ENCODE measurements around the gene OR1D2.
"Not testable (repeated sequence)": the region's sequence is repeated elsewhere in the genome, so short reads cannot be mapped to it uniquely, and the experiment has no call there.

OR1D2 gene, protein sequence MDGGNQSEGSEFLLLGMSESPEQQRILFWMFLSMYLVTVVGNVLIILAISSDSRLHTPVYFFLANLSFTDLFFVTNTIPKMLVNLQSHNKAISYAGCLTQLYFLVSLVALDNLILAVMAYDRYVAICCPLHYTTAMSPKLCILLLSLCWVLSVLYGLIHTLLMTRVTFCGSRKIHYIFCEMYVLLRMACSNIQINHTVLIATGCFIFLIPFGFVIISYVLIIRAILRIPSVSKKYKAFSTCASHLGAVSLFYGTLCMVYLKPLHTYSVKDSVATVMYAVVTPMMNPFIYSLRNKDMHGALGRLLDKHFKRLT

DNA sequence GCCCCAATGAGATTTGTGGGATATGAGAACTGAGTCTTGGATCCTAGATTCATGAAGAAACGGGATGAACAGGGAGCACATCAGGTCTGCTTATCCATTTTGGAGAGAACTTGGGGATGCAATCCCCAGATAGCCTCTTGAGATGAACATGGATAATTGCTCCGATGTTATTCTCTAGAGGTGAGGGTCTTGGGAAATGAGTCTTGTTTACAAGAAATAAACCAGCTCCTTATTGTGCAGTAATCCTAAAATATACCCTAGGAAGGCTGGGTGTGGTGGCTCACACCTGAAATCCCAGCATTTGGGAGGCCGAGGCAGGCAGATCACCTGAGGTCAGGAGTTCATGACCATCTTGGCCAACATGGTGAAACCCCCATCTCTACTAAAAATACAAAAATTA is at the start of gene OR1D2:
OR1D2 (minus strand) TSS at position 101 of the 400 bp plus-strand sequence. CDS start 11,426 bp downstream, outside the sequence.
- no peak for DNase-seq (ENCODE audit: low spot score)

DNA sequence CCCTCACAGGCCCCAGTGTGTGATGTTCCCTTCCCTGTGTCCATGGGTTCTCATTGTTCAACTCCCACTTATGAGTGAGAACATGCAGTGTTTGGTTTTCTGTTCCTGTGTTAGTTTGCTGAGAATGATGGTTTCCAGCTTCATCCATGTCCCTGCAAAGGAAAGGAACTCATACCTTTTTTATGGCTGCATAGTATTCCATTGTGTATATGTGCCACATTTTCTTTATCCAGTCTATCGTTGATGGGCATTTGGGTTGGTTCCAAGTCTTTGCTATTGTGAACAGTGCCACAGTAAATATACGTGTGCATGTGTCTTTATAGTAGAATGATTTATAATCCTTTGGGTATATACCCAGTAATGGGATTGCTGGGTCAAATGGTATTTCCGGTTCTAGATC is 33.3 kb upstream of the OR1D2 start:
- DNase-seq (ENCODE audit: low spot score): not testable (repeated sequence)

DNA sequence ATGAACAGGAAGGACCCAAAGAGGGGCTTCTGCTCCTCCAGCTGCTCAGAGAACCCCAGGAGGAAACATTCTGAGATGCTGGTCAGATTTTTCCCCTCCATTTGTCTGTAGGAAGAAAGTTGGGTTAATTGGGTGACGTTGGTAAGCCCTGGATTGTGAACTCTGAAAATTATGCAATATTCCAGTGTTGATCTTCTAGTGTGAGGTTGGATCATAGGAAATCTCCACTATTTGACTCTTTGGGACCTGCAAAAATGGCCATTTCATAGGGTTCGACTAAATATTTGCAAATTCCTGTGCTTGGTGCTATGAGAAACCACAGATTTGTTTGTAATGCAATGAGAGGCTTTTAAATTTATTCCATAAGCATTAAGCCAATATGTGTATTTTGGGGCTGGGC is 23.2 kb upstream of the OR1D2 start, which contains the start of gene OR1G1:
OR1G1 (minus strand) TSS at position 101 of the 400 bp plus-strand sequence; CDS start at position 101, 0 bp downstream.
- DNase-seq (ENCODE audit: low spot score): no peak

DNA sequence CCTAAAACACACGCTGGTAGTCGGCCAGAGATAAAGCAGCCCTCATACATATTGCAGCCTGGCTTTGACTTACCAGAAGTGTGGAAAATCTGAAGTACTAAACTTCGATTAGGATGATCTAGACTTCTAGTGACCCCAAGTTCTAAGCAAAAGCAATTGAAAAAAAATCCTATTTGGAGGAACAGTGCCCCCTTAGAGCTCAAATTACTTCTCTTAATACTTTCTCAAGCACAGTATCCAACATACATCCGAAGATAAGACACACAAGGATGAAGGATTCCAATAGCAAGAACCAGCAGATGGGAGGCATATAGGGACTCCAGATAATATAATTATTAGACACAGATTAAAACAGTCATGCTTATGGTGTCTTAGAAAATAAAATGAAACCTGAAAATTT is 30.4 kb downstream of the OR1D2 start:
- DNase-seq (ENCODE audit: low spot score): not testable (repeated sequence)

DNA sequence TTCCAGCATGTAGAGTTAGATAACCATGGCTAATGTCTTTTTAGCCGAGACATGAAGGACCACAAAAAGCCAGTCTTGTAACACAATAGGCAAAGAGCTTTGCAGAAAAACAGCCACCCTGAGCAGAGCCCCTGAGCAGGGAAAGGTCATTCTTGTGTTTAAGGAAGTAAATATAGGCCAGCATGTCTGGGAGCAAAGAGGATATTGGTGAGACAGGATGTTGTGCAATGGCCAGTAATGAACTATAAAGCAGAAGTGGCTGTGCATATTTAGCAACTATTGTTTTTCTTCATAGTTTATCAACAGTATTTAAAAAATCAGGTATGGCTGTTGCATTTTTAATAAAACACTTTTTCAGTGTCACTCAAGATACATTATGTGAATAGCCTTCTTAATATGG is 39.0 kb downstream of the OR1D2 start:
- not testable (repeated sequence) for DNase-seq (ENCODE audit: low spot score)

DNA sequence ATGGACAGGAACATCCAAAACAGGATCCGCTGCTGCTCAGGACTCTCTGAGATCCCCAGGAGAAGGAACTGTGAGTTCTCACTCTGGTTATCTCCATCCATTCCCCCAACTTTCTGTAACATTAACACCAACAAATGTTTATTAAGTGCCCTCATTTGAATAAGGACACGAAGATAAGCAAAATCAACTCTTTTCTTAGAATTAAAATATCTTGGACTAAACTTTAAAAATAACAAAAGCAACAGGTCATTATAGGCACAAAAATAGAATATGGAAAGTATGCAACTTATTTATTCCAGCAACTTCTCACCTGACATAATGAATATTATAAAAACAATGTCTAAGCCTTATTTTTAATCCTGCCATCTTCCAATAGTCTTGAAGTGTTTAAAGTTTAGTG is 40.7 kb downstream of the OR1D2 start, which contains the start of gene OR1D5:
OR1D5 (minus strand) TSS at position 101 of the 400 bp plus-strand sequence; CDS start at position 101, 0 bp downstream.
- not testable (repeated sequence) for DNase-seq (ENCODE audit: low spot score)

DNA sequence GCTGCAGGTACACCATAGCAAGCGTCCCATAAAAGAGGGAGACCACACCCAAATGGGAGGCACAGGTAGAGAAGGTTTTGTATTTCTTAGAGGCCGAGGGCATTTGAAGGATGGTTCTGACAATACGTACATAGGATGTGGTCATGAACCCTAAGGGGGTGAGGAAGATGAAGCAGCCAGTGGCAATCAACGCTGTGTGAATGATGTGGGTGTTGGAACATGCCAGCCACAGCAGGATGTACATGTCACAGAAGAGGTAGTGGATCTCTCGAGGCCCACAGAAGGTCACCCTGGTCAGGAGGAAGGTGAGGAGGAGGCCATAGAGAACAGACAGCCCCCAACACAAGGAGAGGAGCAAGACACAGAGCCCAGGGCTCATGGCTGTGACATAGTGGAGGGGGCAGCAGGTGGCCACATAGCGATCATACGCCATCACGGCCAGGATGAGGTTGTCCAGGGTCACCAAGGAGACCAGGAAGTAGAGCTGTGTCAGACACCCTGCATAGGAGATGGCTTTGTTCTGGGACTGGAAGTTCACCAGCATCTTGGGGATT is 41.3 kb downstream of the OR1D2 start:
- not testable (repeated sequence) for DNase-seq (ENCODE audit: low spot score)

DNA sequence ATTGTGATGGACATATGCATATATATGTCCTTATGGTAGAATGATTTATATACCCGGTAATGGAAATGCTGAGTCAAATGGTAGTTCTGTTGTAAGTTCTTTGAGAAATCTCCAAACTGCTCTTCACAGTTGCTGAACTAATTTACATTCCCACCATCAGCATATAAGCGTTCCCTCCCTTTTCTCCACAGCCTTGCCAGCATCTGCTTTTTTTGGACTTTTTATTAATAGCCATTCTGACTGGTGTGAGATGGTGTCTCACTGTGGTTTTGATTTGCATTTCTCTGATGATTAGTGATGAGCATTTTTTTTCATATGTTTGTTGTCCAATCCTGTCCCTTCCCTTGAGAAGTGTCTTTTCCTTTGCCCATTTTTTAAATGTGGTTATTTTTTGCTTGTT is 49.4 kb downstream of the OR1D2 start:
- DNase-seq (ENCODE audit: low spot score): not testable (repeated sequence)

DNA sequence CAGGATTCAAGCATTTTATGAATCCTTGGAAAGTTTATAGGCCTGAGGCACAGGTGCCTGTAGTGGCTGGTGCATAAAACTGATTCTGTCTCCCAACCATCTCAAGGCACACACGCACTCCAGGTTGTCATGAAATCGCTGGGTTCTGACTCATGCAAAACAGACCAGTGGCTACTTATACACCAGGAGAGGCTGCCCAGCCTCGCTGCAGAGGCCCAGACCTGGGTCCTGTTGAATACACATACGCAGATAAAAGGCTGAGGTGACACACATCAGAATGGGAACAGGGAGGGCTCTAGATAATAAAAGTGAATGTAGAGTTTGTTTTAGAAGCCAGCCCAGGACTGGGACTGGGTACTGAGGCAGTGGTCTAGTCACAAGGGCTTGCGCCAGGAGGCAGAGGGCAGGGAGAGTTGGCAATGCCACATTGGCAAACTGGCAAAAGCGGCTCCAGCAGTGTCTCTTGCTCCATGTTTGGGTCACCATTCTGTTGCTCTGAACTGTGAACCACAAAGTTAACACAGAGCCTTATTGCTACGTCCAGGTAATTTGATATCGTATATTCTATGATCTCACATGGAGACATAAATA is 54.4 kb downstream of the OR1D2 start:
- no peak for DNase-seq (ENCODE audit: low spot score)

DNA sequence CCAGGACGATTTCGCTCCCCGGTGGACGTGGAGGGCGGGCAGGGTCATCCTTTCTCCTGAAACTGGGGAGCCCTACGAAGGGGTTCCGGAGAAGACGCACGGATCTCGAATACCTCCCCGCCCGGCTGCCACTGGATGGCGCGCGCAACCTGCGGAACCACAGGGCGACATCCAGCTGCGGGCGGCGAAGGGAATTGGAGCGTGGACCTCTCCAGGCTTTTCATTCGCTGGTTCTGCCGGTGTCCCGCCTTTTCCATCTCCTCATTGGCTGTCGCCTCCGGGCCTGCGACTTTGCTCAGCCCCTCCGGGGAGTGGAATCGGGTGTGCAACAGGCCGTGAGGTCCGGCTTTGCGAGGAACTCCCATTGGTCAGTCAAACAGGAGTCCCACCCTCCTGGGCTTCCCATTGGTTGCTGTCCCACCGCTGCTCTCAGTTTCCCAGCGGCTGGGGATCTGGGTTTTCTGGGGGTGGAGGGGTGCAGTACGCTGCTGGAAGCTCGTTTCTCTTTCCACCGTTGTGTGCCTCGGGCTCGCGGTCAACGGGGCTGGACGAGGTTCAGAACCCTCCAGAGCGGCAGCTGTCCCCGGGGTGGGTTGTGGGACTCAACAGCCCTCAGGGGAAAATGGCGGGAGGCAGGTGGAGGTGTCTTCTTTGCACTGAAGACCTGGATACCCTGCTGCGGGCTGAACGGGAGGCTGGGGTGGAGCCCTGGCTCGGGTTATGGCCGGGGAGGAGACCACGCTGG is 55.3 kb downstream of the OR1D2 start:
- DNase-seq (ENCODE audit: low spot score): peak; percentile 99

DNA sequence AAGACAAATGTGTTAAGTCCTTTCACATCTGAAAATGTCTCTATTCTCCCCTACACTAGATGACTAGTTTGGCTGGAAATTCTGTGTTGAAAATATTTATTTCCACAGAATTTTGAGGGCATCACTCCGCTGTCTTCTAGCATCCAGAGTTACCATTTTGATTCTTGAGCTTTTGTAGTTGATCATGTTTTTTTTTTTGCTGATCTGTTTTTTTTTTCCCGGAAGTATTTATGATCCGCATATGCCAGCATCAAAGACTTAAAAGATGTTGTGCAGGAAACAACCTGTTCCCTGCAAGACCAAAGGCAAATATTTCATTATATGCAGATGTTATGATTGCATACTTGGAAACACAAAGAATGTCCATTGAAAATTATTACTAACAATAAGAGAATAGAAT is 57.5 kb downstream of the OR1D2 start:
- no peak for DNase-seq (ENCODE audit: low spot score)

DNA sequence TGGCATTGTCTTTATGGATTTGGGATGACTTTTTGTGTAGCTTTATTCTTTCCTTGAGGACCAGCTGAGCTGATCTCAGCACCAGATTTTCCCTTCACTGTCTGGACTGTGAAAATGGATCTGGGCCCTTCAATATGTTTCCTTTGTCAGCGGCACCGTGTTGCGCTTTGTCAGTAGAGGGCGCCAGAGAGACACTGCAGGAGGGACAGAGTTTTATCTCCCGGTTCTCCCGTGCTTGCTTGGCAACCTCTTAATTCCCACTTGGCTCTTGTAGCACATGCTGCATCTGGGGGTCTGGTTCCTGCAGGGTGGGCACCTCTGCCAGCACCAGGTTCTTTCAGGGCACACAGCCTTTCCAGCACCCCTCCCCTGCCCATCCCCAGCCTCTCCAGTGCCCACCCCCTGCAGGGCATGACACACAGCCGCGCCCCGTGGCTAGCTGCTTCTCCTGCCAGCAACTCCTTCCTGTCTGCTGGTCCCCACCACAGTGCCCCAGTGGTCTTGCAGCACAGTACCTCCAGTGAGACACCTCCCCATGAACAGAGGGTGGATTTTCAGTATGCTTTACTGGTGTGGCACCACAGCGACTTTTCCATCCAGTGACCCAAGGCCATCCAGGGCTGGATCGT is 60.4 kb downstream of the OR1D2 start:
- no peak for DNase-seq (ENCODE audit: low spot score)

DNA sequence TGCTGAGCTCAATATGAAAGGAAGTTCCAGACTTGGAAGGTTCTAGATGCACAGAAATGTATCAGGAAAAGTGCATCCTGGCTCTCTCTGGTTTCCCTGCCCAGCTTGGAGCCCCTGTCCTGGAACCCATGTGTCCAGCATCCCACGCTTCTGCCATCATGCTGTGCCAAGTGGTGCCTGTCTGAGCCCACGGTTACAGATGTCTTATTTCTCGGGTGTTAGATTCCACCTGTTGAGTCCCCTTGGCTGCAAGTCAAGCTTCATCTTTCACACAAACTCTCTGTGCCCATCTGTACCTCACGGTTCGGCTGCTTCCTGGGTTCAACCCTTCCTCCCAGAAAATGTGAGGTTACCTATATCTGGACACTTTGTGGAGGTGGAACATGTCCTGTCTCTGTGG is 63.3 kb downstream of the OR1D2 start:
- no peak for DNase-seq (ENCODE audit: low spot score)

DNA sequence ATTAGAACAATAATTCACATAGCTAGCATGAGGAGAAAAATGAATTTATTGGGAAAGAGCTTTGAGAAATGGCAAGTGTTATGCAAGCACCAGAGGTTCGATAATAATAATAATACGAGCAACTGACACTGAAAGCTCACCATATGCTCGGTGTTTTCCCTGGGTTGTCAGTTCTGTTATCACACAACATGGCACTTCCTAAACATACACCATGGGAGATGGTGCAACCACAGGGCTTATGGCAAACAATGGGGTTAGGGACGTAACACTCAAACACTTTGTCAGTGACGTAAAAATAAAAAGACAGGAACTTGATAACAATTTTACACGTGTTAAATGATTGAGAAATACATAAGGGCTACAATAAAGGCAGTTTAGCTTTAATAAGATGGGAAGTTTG is 64.5 kb downstream of the OR1D2 start:
- DNase-seq (ENCODE audit: low spot score): no peak

DNA sequence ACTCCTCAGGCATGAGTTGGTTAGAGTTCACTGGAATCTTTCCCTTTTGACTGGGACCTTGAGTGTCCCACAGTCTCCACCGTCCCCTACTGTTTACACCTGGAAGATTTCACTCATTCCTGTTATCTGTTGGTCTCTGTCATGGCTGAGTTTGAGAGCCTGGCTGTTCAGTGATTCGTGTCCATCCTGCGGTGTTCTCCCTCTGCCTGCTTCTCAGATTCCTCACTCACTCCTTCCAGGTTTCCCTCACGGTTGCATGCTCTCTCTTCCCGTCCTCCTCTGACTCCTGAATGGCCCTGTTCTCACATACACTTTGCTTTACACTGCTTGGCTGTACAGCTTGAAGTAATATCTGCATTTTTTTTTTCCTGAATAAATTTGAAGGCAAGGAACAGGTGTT is 65.3 kb downstream of the OR1D2 start:
- DNase-seq (ENCODE audit: low spot score): no peak
